ENCODE results near the gene TENM4. TPM values are rescaled to one million over a fixed set of nuclear protein-coding genes. Genes with fewer than 3 reads are reported as not detected.

TENM4 gene
- polyA plus RNA-seq, 2 of the 4 experiments (the other 2 are of a cell fraction), result 0.06 to 0.31 TPM

DNA sequence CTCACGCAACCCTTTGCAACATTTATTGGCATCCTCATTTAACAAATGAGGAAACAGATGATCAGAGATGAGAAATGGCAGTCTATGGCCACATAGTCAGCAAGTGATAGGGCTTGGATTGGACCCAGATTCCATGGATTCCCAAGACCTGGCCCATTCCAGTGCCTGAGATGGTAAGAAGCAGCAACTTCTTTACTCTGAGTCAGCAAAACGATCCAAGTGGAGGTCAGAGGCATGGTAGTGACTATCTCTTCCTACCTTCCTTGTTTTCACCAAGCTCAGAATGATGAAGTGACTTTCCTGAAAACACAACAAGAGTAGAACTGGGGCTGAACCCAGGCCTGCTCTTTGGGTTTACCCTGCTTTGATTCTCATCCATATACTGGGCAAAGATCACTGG lies 293.1 kb downstream of the TENM4 start:
- TF ChIP-seq MAFK (IDR thresholded peaks at IDR 0.05; ENCODE audit: partially characterized antibody), result peak; percentile 52
- TF ChIP-seq JUNB (IDR thresholded peaks at IDR 0.05), result no peak
- no peaks in the 10 kb centered on the region for H3K4me1 ChIP-seq
- POLR2A ChIA-PET, result no interaction called here
- 34% methylated on average over 2 of the region's 2 CpGs for whole genome bisulfite sequencing (ENCODE audit: missing lambda C conversion rate)
- H3K27ac ChIP-seq, result no peak overlapping the region
- no peak for ATAC-seq
- FAIRE-seq, result no peak
- DNase-seq (ENCODE audit: low read depth in 1 of 2, low spot score in 1 of 2), result no peak
- H3K9me3 ChIP-seq, result no peaks in the 10 kb centered on the region; the same call in 2 of the 3 replicates
- no peak overlapping the region for H3K4me2 ChIP-seq
- CTCF ChIA-PET, result no interaction called here
- no peak overlapping the region for H3K4me3 ChIP-seq

DNA sequence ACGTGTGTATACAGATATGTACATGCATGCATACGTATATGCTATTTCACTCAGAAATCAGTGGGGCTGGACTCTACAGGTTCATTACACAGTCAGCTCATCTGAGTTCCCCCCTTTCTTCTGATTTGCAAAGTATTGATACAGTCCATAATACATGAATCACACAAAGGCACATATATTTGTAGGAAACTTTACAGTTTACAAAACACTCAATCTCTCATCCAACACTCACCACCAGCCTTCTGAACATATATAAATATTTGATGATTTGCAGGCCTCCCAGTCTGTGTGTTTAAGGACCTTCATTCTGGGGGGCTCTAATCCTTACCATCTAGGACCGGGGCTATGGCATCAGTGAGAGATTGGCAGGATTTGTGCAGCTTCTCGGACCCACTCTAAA lies 293.8 kb downstream of the TENM4 start:
- ChIA-PET POLR2A (no interaction called here), CTCF (no interaction called here)
- no peak for TF ChIP-seq EHF (CRISPR knock-in tag; IDR thresholded peaks at IDR 0.05)
- TF ChIP-seq, protein P1, sequence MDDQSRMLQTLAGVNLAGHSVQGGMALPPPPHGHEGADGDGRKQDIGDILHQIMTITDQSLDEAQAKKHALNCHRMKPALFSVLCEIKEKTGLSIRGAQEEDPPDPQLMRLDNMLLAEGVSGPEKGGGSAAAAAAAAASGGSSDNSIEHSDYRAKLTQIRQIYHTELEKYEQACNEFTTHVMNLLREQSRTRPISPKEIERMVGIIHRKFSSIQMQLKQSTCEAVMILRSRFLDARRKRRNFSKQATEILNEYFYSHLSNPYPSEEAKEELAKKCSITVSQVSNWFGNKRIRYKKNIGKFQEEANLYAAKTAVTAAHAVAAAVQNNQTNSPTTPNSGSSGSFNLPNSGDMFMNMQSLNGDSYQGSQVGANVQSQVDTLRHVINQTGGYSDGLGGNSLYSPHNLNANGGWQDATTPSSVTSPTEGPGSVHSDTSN (IDR thresholded peaks at IDR 0.05), result no peak
- no peak for TF ChIP-seq FOXS1 (CRISPR knock-in tag; IDR thresholded peaks at IDR 0.05)
- TF ChIP-seq NR3C1 (IDR thresholded peaks at IDR 0.05), result no peak
- TF ChIP-seq, protein P2, sequence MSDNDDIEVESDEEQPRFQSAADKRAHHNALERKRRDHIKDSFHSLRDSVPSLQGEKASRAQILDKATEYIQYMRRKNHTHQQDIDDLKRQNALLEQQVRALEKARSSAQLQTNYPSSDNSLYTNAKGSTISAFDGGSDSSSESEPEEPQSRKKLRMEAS (IDR thresholded peaks at IDR 0.05), result no peak
- no peak overlapping the region for H3K4me2 ChIP-seq
- FAIRE-seq, result no peak
- H3K9me3 ChIP-seq, result peaks cover 5% of the 10 kb centered on the region; the same call in 1 of the 3 replicates
- ATAC-seq, result no peak
- H3K4me1 ChIP-seq, result no peaks in the 10 kb centered on the region
- no peak overlapping the region for H3K4me3 ChIP-seq
- 19% methylated on average over 4 of the region's 4 CpGs for WGBS (ENCODE audit: missing lambda C conversion rate)
- no peak overlapping the region for H3K27ac ChIP-seq
- DNase-seq (ENCODE audit: low read depth in 1 of 2, low spot score in 1 of 2), result no peak

DNA sequence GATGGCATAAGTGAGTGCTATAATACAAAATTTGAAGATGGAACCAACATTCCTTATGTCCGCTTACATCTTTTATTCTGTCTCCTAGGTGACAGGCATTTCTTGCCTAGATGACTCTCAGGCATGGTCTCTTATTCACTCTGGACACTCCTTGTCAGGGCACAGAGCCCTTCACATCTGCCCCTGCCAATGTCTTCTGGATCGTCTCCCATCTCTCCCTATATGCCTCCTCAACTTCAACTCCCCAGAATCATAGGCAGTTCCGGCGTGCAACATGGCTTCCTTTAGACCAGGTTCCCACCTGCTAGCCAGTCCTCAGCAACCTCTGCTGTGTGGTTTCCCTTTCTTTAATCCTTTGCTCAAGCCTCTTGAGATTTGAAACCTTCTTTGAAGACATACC lies 300.9 kb downstream of the TENM4 start:
- ATAC-seq, result no peak
- WGBS (ENCODE audit: missing lambda C conversion rate), result 61% methylated on average over 4 of the region's 4 CpGs
- CTCF ChIA-PET, result no interaction called here
- no peak overlapping the region for H3K27ac ChIP-seq
- no peak overlapping the region for H3K4me2 ChIP-seq
- H3K4me1 ChIP-seq, result no peaks in the 10 kb centered on the region
- DNase-seq (ENCODE audit: low read depth in 1 of 2, low spot score in 1 of 2), result no peak
- H3K9me3 ChIP-seq, result peaks cover 5% of the 10 kb centered on the region; the same call in 1 of the 3 replicates
- no peak for FAIRE-seq
- POLR2A ChIA-PET, result no interaction called here
- H3K4me3 ChIP-seq, result no peak overlapping the region
- TF ChIP-seq, protein P3, sequence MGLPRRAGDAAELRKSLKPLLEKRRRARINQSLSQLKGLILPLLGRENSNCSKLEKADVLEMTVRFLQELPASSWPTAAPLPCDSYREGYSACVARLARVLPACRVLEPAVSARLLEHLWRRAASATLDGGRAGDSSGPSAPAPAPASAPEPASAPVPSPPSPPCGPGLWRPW (IDR thresholded peaks at IDR 0.05), result no peak
- TF ChIP-seq, protein P2 (IDR thresholded peaks at IDR 0.05), result no peak
- TF ChIP-seq CEBPB (IDR thresholded peaks at IDR 0.05), result no peak
- TF ChIP-seq HOXB13 (CRISPR knock-in tag; IDR thresholded peaks at IDR 0.05; ENCODE audit: low read depth), result no peak
- no peak for TF ChIP-seq TP53 (CRISPR knock-in tag; IDR thresholded peaks at IDR 0.05)
- TF ChIP-seq NFE2L2 (conservative IDR thresholded peaks at IDR 0.05; ENCODE audit: low read length), result no peak
- TF ChIP-seq, protein P4, sequence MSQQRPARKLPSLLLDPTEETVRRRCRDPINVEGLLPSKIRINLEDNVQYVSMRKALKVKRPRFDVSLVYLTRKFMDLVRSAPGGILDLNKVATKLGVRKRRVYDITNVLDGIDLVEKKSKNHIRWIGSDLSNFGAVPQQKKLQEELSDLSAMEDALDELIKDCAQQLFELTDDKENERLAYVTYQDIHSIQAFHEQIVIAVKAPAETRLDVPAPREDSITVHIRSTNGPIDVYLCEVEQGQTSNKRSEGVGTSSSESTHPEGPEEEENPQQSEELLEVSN (IDR thresholded peaks at IDR 0.05; ENCODE audit: borderline replicate concordance, low read depth), result no peak
- no peak for TF ChIP-seq NR3C1 (IDR thresholded peaks at IDR 0.05)
- TF ChIP-seq, protein P5, sequence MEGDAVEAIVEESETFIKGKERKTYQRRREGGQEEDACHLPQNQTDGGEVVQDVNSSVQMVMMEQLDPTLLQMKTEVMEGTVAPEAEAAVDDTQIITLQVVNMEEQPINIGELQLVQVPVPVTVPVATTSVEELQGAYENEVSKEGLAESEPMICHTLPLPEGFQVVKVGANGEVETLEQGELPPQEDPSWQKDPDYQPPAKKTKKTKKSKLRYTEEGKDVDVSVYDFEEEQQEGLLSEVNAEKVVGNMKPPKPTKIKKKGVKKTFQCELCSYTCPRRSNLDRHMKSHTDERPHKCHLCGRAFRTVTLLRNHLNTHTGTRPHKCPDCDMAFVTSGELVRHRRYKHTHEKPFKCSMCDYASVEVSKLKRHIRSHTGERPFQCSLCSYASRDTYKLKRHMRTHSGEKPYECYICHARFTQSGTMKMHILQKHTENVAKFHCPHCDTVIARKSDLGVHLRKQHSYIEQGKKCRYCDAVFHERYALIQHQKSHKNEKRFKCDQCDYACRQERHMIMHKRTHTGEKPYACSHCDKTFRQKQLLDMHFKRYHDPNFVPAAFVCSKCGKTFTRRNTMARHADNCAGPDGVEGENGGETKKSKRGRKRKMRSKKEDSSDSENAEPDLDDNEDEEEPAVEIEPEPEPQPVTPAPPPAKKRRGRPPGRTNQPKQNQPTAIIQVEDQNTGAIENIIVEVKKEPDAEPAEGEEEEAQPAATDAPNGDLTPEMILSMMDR (IDR thresholded peaks at IDR 0.05), result no peak
- no peak for TF ChIP-seq CHD2 (IDR thresholded peaks at IDR 0.05; ENCODE audit: low read length, partially characterized antibody)
- TF ChIP-seq, protein P1 (IDR thresholded peaks at IDR 0.05), result no peak
- TF ChIP-seq ZSCAN20 (CRISPR knock-in tag; IDR thresholded peaks at IDR 0.05), result no peak
- TF ChIP-seq PHF8 (IDR thresholded peaks at IDR 0.05; ENCODE audit: borderline replicate concordance, low read depth), result no peak
- TF ChIP-seq, protein P6, sequence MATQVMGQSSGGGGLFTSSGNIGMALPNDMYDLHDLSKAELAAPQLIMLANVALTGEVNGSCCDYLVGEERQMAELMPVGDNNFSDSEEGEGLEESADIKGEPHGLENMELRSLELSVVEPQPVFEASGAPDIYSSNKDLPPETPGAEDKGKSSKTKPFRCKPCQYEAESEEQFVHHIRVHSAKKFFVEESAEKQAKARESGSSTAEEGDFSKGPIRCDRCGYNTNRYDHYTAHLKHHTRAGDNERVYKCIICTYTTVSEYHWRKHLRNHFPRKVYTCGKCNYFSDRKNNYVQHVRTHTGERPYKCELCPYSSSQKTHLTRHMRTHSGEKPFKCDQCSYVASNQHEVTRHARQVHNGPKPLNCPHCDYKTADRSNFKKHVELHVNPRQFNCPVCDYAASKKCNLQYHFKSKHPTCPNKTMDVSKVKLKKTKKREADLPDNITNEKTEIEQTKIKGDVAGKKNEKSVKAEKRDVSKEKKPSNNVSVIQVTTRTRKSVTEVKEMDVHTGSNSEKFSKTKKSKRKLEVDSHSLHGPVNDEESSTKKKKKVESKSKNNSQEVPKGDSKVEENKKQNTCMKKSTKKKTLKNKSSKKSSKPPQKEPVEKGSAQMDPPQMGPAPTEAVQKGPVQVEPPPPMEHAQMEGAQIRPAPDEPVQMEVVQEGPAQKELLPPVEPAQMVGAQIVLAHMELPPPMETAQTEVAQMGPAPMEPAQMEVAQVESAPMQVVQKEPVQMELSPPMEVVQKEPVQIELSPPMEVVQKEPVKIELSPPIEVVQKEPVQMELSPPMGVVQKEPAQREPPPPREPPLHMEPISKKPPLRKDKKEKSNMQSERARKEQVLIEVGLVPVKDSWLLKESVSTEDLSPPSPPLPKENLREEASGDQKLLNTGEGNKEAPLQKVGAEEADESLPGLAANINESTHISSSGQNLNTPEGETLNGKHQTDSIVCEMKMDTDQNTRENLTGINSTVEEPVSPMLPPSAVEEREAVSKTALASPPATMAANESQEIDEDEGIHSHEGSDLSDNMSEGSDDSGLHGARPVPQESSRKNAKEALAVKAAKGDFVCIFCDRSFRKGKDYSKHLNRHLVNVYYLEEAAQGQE (IDR thresholded peaks at IDR 0.05), result no peak
- no peak for TF ChIP-seq GATA3 (IDR thresholded peaks at IDR 0.05; ENCODE audit: borderline replicate concordance)
- no peak for TF ChIP-seq NPAS2 (CRISPR knock-in tag; IDR thresholded peaks at IDR 0.05; ENCODE audit: borderline replicate concordance)
